NCI-H2029 treated with DMSO at 0.1 percent for 48 hours (cell line): Measurements from ENCODE around the gene MAGEB17.

Source experiments
- DNase-seq: peaks from one replicate; lab custom pipeline; 2025; lab: John Stamatoyannopoulos, UW

MAGEB17 gene

DNA sequence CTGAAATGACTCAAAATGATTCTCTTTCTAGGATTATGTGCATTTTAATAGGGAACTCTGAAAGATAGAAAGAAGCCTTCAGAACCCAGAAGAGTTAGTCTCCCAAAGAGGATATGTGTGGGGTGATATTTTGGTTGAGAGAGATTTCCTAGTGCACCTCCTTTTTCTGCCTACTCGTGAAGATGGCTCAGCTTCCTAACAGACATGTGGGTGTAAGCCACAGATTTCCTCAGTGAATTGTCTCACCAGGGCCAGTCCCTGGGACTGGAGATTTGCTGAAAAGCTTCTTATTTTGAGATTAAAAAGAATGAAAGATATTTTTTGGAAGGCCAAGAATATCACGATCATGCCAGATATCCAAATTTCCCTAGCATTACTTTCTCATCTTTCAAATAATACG lies 42.8 kb downstream of the MAGEB17 start:
- DNase-seq: no peak

- DNase-seq: no peak
These were observed 44.7 kb downstream of the MAGEB17 start for GRCh38 chrX:16212024-16212423.

- no peak for DNase-seq
These were observed 45.2 kb downstream of the MAGEB17 start for GRCh38 chrX:16212436-16212835.

- DNase-seq: no peak
These were observed 46.7 kb downstream of the MAGEB17 start for GRCh38 chrX:16213961-16214360.

GRCh38 chrX:16215660-16216059 lies 48.4 kb downstream of the MAGEB17 start:
- no peak for DNase-seq
